A673 (cell line): Measurements from ENCODE around the gene TRAPPC12. TPM values are rescaled to one million over a fixed set of nuclear protein-coding genes. Genes with fewer than 3 reads are reported as not detected.
"Not testable (repeated sequence)": the region's sequence is repeated elsewhere in the genome, so short reads cannot be mapped to it uniquely, and the experiment has no call there.

ENCODE experiments used
- BruUV-seq: library from RNA; stranded (reverse); fragments of 400-500 nt; replicated peaks from 2 replicates; lab custom pipeline; 2021; lab: Mats Ljungman, UMichigan
- CTCF ChIA-PET: fragments of 300-600 bp; sonication (Branson Sonifier 250); formaldehyde crosslinking; loops from one replicate; lab custom pipeline; 2022; ENCODE audit warnings: antibody characterized with exemption; lab: Charles Lee
- POLR2A ChIA-PET: fragments of 300-600 bp; sonication (Branson Sonifier 250); formaldehyde crosslinking; loops from one replicate; lab custom pipeline; 2022; ENCODE audit warnings: antibody characterized with exemption; ENCODE audit not compliant: low non-redundant PET; lab: Charles Lee
- DNase-seq: peaks from one replicate; pipeline ENCODE4 v3.0.0-alpha.2; 2015; ENCODE audit warnings: low spot score
- H3K27ac ChIP-seq: fragments of 200-600 bp; sonication (generic); 2 replicates; pipeline ENCODE4 v1.5.1; 2016; ENCODE audit warnings: mixed run types, low read depth, mild to moderate bottlenecking, mixed read lengths, antibody characterized with exemption, low read length; ENCODE audit not compliant: poor library complexity, severe bottlenecking
- H3K27me3 ChIP-seq: fragments of 200-600 bp; sonication (generic); replicated peaks from 2 replicates; pipeline ENCODE4 v1.6.1; 2017; ENCODE audit warnings: mixed run types, low read depth, mild to moderate bottlenecking, mixed read lengths, antibody characterized with exemption, low read length; ENCODE audit not compliant: insufficient read depth, poor library complexity
- H3K36me3 ChIP-seq: fragments of 200-600 bp; sonication (generic); 2 replicates; pipeline ENCODE4 v1.6.1; 2016; ENCODE audit warnings: mixed run types, mild to moderate bottlenecking, mixed read lengths, antibody characterized with exemption, low read length; ENCODE audit not compliant: insufficient read depth, poor library complexity, severe bottlenecking
- H3K4me1 ChIP-seq: fragments of 200-600 bp; sonication (generic); 2 replicates; pipeline ENCODE4 v1.6.1; 2017; ENCODE audit warnings: mixed run types, mild to moderate bottlenecking, mixed read lengths, antibody characterized with exemption, low read length; ENCODE audit not compliant: insufficient read depth, poor library complexity, severe bottlenecking
- H3K4me3 ChIP-seq: fragments of 200-600 bp; sonication (generic); 2 replicates; pipeline ENCODE4 v1.5.1; 2016; ENCODE audit warnings: low read depth, mixed run types, mild to moderate bottlenecking, mixed read lengths, low read length; ENCODE audit not compliant: poor library complexity, severe bottlenecking
- H3K9me3 ChIP-seq: fragments of 200-600 bp; sonication (generic); 2 replicates; pipeline ENCODE4 v1.6.1; 2016; ENCODE audit warnings: mixed run types, low read depth, mild to moderate bottlenecking, mixed read lengths, antibody characterized with exemption, low read length; ENCODE audit not compliant: poor library complexity, severe bottlenecking
- CTCF ChIP-seq: fragments of 300-800, 200-600 bp; sonication (generic); conservative IDR thresholded peaks from 2 replicates; pipeline ENCODE4 v1.5.1; 2017; ENCODE audit warnings: low read depth, mild to moderate bottlenecking, antibody characterized with exemption, low read length, moderate library complexity, mixed read lengths
- EZH2 ChIP-seq: fragments of 200-600 bp; sonication (generic); IDR thresholded peaks from 2 replicates; pipeline ENCODE4 v1.6.1; 2017; ENCODE audit warnings: borderline replicate concordance, low read depth, mild to moderate bottlenecking, mixed read lengths, antibody characterized with exemption, low read length; ENCODE audit not compliant: poor library complexity, severe bottlenecking
- intact Hi-C: fragments of 100-400 bp; cut with micrococcal nuclease; formaldehyde crosslinking; loops from one replicate; pipeline ENCODE4 v1.10.0; 2022; ENCODE audit not compliant: unreplicated experiment
- total RNA-seq: library from RNA; stranded (reverse); gene quantifications from 2 replicates; pipeline ENCODE4 v1.2.3, GENCODE V29; 2021

Gene TRAPPC12
- total RNA-seq, 1 experiment from 2014 or later: 94.4 TPM

- H3K36me3 ChIP-seq: no peaks in the 10 kb centered on the region
- CTCF ChIA-PET: no interaction called here
These were observed 11.2 kb upstream of the TRAPPC12 start for GRCh38 chr2:3368261-3368722.

GRCh38 chr2:3369340-3370181, 9.9 kb upstream of the TRAPPC12 start:
- POLR2A ChIA-PET, H3K4me3 ChIP-seq, CTCF ChIA-PET, H3K9me3 ChIP-seq, H3K36me3 ChIP-seq, H3K4me1 ChIP-seq, intact Hi-C loops, H3K27ac ChIP-seq, H3K27me3 ChIP-seq, BruUV-seq, DNase-seq: not testable (repeated sequence)

More at GRCh38 chr2:3368261-3368722, 11.2 kb upstream of the TRAPPC12 start:
- BruUV-seq: no TSS peak
- peaks cover 7% of the 10 kb centered on the region for H3K4me1 ChIP-seq
- intact Hi-C loops: no loop called here
- H3K9me3 ChIP-seq: no peaks in the 10 kb centered on the region
- TF ChIP-seq EZH2 (no peak), CTCF (no peak)
- H3K4me3 ChIP-seq: no peak overlapping the region
- H3K27ac ChIP-seq: no peak overlapping the region
- H3K27me3 ChIP-seq: no peaks in the 10 kb centered on the region
- no peak for DNase-seq
- POLR2A ChIA-PET: no interaction called here

GRCh38 chr2:3376821-3377220, 2.7 kb upstream of the TRAPPC12 start:
- Histone ChIP-seq H3K27me3 (no peaks in the 10 kb centered on the region), H3K4me1 (peaks cover 17% of the 10 kb centered on the region), H3K36me3 (peaks cover 5% of the 10 kb centered on the region), H3K27ac (peak overlapping the region; percentile 76), H3K9me3 (no peaks in the 10 kb centered on the region), H3K4me3 (peak overlapping the region; percentile 83)
- no peak for TF ChIP-seq CTCF
- TF ChIP-seq EZH2: no peak
- CTCF ChIA-PET: no interaction called here
- no peak for DNase-seq
- intact Hi-C loops: loop anchor here (5.0 kb wide), 1 partner anchor 140 kb away; the partner anchor contains the start of gene ADI1
- no TSS peak for BruUV-seq
- POLR2A ChIA-PET: no interaction called here
